CD4-positive, alpha-beta T cell treated with Interleukin-6 at 100 ng/mL for 8 hours (primary cell): Measurements from ENCODE around the gene PRKD2.
"Not testable (repeated sequence)": the region's sequence is repeated elsewhere in the genome, so short reads cannot be mapped to it uniquely, and the experiment has no call there.

ENCODE experiments used
- DNase-seq: peaks from one replicate; pipeline ENCODE4 v3.0.0-alpha.2; 2020; ENCODE audit warnings: mixed read lengths, low spot score

Gene PRKD2

GRCh38 chr19:46631481-46631880 is 85.4 kb downstream of the PRKD2 start:
- DNase-seq = no peak

- no peak for DNase-seq
These were observed 86.2 kb downstream of the PRKD2 start for GRCh38 chr19:46630586-46631205.

GRCh38 chr19:46629546-46630025 is 87.3 kb downstream of the PRKD2 start:
- DNase-seq = no peak

GRCh38 chr19:46628970-46629369 is 87.9 kb downstream of the PRKD2 start:
- DNase-seq = not testable (repeated sequence)

- no peak for DNase-seq
These were observed 90.5 kb downstream of the PRKD2 start for GRCh38 chr19:46626446-46626845.

- DNase-seq = no peak
These were observed 91.2 kb downstream of the PRKD2 start for GRCh38 chr19:46625731-46626130.

- no peak for DNase-seq
These were observed 91.8 kb downstream of the PRKD2 start, which contains the start of gene PTGIR for GRCh38 chr19:46624958-46625661. TSS of gene PTGIR (minus strand) at chr19:46625089. CDS start at chr19:46624225, 864 bp downstream.
